GM23248 (cell line): Measurements from ENCODE around the gene GAS7.

Experiments used
- EZH2 ChIP-seq: fragments of 200-600 bp; sonication (generic); IDR thresholded peaks from 2 replicates; pipeline ENCODE4 v1.6.1; 2018; ENCODE audit warnings: antibody characterized with exemption, mild to moderate bottlenecking; ENCODE audit not compliant: insufficient read depth, poor library complexity, severe bottlenecking
- EZH2phosphoT487 ChIP-seq: fragments of 200-600 bp; sonication (generic); IDR thresholded peaks from 2 replicates; pipeline ENCODE4 v1.6.1; 2018; ENCODE audit warnings: antibody characterized with exemption, moderate library complexity, mild to moderate bottlenecking, low read depth; ENCODE audit not compliant: insufficient read depth

GRCh38 chr17:9911089-9911488, 287.3 kb downstream of the GAS7 start:
- TF ChIP-seq EZH2 (no peak), EZH2phosphoT487 (no peak)
